H1 (cell line): Measurements from ENCODE around the gene PCDHGA1. TPM values are rescaled to one million over a fixed set of nuclear protein-coding genes. Genes with fewer than 3 reads are reported as not detected.

Experiments used
- HDAC6 ChIP-seq: IDR thresholded peaks from one replicate; pipeline ENCODE4 v1.7.1; 2012; ENCODE audit warnings: low read depth, mild to moderate bottlenecking, inconsistent platforms, low read length, moderate library complexity
- KDM4A ChIP-seq: IDR thresholded peaks from one replicate; pipeline ENCODE4 v1.7.1; 2012; ENCODE audit warnings: low read depth, mild to moderate bottlenecking, moderate library complexity, low read length, inconsistent platforms; ENCODE audit not compliant: severe bottlenecking
- polyA plus RNA-seq, 7 experiments: library from polyadenylated mRNA; depleted of rRNA in 3 of 7; stranded (reverse) in 5 of 7; unstranded in 2 of 7; fragments of >200 nt in 5 of 7; fragments of 200-250 nt in 2 of 7; gene quantifications; 1 replicate in 5 of 7; 2 replicates in 1 of 7; 4 replicates in 1 of 7; pipeline versions ENCODE4 v1.2.1 to v1.2.3, GENCODE V29; 2011 to 2013; ENCODE audit warnings: missing spikeins in 2 of 7, mixed read lengths in 2 of 7
- total RNA-seq: library from RNA; stranded (reverse); fragmentation: NEBNext Ultra II Directional; extraction: Animal tissue kit (Norgen Biotek cat#: 25700); gene quantifications from 2 replicates; pipeline ENCODE4 v1.2.1, GENCODE V29; 2021

The PCDHGA1 gene
- total and polyA plus RNA-seq, 2 of the 8 experiments (the other 6 are each of a cell fraction or from before 2014, with no cell fraction given) = 0.57 to 0.89 TPM

DNA sequence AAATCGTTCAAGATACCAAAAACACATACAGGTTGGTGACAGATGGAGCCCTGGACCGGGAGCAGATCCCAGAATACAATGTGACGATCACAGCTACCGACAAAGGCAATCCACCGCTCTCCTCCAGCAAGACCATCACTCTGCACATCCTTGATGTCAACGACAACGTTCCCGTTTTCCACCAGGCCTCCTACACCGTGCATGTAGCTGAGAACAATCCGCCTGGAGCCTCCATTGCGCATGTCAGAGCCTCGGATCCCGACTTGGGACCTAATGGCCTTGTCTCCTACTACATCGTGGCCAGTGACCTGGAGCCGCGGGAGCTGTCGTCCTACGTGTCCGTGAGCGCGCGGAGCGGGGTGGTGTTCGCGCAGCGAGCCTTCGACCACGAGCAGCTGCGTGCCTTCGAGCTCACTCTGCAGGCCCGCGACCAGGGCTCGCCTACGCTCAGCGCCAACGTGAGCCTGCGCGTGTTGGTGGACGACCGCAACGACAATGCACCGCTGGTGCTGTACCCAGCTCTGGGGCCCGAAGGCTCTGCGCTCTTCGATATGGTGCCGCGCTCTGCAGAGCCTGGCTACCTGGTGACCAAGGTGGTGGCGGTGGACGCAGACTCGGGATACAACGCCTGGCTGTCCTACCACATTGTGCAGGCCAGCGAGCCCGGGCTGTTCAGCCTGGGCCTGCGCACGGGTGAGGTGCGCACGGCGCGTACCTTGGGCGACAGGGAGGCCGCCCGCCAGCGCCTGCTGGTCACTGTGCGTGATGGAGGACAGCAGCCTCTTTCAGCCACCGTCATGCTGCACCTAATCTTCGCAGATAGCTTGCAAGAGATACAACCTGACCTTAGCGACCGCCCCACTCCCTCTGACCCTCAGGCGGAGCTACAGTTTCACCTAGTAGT lies 41.5 kb downstream of the PCDHGA1 start (continued):
- TF ChIP-seq HDAC6 (no peak), KDM4A (no peak)
